ENCODE measurements around the gene RABGGTA.

- TF ChIP-seq CTCF (conservative IDR thresholded peaks at IDR 0.05; ENCODE audit: low read depth in 2 of 2) (no peak), REST (IDR thresholded peaks at IDR 0.05; ENCODE audit: unreplicated experiment) (no peak), POLR2AphosphoS5 (IDR thresholded peaks at IDR 0.05; ENCODE audit: low read depth) (no peak), EZH2phosphoT487 (IDR thresholded peaks at IDR 0.05; ENCODE audit: unreplicated experiment) (no peak), NANOG (IDR thresholded peaks at IDR 0.05; ENCODE audit: borderline replicate concordance) (no peak), EZH2 (IDR thresholded peaks at IDR 0.05; ENCODE audit: low read depth, unreplicated experiment) (no peak), CREB1 (CRISPR knock-in tag; IDR thresholded peaks at IDR 0.05; ENCODE audit: low read depth) (no peak), JUNB (IDR thresholded peaks at IDR 0.05; ENCODE audit: unreplicated experiment) (no peak), ZNF331 (CRISPR knock-in tag; IDR thresholded peaks at IDR 0.05; ENCODE audit: low read depth) (no peak)
Measured at GRCh38 chr14:24315243-24315806, 43.9 kb upstream of the RABGGTA start.

All from GM23338 (cell line).